Gastroesophageal sphincter (tissue), 3 donors: Measurements from ENCODE around the gene PDGFA.
A peak's percentile ranks its signal among the peaks of the same experiment; 100 is the strongest.

ENCODE experiments used
- CTCF ChIP-seq, 4 experiments: fragments of 200-600 bp in 2 of 4; fragments of 450-650 bp in 2 of 4; sonication (generic) in 1 of 4; IDR thresholded peaks; one replicate each; pipeline ENCODE4 v1.5.1; 2017 to 2019; ENCODE audit warnings: antibody characterized with exemption in 4 of 4, mild to moderate bottlenecking in 2 of 4, moderate library complexity in 2 of 4
- POLR2A ChIP-seq, 2 donors: fragments of 450-650 bp; IDR thresholded peaks; one replicate each; pipeline ENCODE4 v1.6.1; 2017; ENCODE audit warnings: antibody characterized with exemption in 2 of 2, mild to moderate bottlenecking in 2 of 2, moderate library complexity in 1 of 2
- POLR2AphosphoS5 ChIP-seq: sonication (generic); formaldehyde crosslinking; IDR thresholded peaks from one replicate; pipeline ENCODE4 v1.6.1; 2017; ENCODE audit warnings: antibody characterized with exemption

GRCh38 chr7:516606-517456 lies 2.8 kb downstream of the PDGFA start:
- TF ChIP-seq POLR2AphosphoS5 (peak; percentile 62), CTCF (IDR thresholded peaks at IDR 0.05) (no peak), POLR2A (IDR thresholded peaks at IDR 0.05) (peak; percentile 26 to 58)
